SK-N-SH treated with all-trans-retinoic acid at 6 μM for 48 hours (cell line): Measurements from ENCODE around the gene OR4C45.

Experiments used
- BACH2 ChIP-seq: fragments of 250-450 bp; sonication (Bioruptor Pico); IDR thresholded peaks from 2 replicates; pipeline ENCODE4 v1.9.0; 2021; ENCODE audit warnings: mild to moderate bottlenecking, borderline replicate concordance
- CREB5 ChIP-seq: fragments of 250-450 bp; sonication (Bioruptor Pico); IDR thresholded peaks from 2 replicates; pipeline ENCODE4 v1.5.1; 2020; ENCODE audit warnings: low read depth, mild to moderate bottlenecking, moderate library complexity
- ZC3H10 ChIP-seq: fragments of 250-450 bp; sonication (Bioruptor Pico); IDR thresholded peaks from 2 replicates; pipeline ENCODE4 v1.5.1; 2021; ENCODE audit warnings: mild to moderate bottlenecking, moderate library complexity
- ZFP3 ChIP-seq: fragments of 250-450 bp; sonication (Bioruptor Pico); IDR thresholded peaks from 2 replicates; pipeline ENCODE4 v1.5.0; 2020; ENCODE audit warnings: mild to moderate bottlenecking, moderate library complexity
- ZNF70 ChIP-seq: fragments of 450-650 bp; formaldehyde crosslinking; IDR thresholded peaks from 2 replicates; pipeline ENCODE4 v1.5.0; 2020; ENCODE audit warnings: mild to moderate bottlenecking, moderate library complexity
- TF ChIP-seq, protein P1 (sequence below): fragments of 250-450 bp; sonication (Bioruptor Pico); IDR thresholded peaks from 2 replicates; pipeline ENCODE4 v1.8.0; 2020; ENCODE audit warnings: mild to moderate bottlenecking, moderate library complexity, borderline replicate concordance

GRCh38 chr11:50074161-50074560 is 41.5 kb downstream of the OR4C45 start:
- TF ChIP-seq ZFP3 (no peak), ZNF70 (no peak), CREB5 (CRISPR knock-in tag) (no peak), ZC3H10 (CRISPR knock-in tag) (no peak), BACH2 (no peak)
- TF ChIP-seq, protein P1, sequence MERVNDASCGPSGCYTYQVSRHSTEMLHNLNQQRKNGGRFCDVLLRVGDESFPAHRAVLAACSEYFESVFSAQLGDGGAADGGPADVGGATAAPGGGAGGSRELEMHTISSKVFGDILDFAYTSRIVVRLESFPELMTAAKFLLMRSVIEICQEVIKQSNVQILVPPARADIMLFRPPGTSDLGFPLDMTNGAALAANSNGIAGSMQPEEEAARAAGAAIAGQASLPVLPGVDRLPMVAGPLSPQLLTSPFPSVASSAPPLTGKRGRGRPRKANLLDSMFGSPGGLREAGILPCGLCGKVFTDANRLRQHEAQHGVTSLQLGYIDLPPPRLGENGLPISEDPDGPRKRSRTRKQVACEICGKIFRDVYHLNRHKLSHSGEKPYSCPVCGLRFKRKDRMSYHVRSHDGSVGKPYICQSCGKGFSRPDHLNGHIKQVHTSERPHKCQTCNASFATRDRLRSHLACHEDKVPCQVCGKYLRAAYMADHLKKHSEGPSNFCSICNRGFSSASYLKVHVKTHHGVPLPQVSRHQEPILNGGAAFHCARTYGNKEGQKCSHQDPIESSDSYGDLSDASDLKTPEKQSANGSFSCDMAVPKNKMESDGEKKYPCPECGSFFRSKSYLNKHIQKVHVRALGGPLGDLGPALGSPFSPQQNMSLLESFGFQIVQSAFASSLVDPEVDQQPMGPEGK = no peak
